ENCODE measurements around the gene PRR36.

DNA sequence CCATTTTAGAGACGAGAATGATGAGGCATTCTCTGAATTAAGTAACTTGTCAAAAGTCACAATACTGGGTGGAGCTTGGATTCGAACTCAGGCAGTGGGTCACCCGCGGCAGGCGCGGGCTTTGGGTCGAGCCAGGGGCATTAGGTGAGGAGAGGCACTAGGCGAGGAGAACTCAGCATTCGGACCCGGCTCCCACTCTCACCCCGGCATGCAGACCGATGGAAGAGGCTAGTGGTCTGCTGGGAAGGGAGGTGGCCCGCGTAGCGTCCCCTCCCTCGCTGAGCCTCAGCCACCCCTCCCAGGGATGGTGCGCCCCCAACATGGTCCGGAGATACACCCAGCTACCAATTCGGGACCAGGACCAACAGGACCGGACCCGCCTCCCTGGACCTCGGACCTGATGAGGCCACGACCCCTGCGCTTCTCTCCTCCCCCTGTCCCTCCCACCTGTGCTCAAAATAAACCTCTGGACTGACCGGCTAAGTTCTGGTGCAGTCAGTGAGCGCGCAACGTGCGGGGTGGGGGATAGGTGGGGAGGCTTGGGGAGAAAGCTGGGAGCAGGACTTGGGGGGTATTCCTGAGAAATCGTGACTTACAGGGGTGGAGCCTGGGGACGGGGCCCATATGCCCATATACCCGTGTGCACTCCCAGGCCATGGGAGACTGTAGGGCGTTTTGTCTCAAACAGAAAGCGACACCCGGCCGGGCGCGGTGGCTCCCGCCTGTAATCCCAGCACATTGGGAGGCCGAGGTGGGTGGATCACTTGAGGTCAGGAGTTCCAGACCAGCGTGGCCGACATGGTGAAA is 44.6 kb upstream of the PRR36 start:
- TF ChIP-seq, protein P1, sequence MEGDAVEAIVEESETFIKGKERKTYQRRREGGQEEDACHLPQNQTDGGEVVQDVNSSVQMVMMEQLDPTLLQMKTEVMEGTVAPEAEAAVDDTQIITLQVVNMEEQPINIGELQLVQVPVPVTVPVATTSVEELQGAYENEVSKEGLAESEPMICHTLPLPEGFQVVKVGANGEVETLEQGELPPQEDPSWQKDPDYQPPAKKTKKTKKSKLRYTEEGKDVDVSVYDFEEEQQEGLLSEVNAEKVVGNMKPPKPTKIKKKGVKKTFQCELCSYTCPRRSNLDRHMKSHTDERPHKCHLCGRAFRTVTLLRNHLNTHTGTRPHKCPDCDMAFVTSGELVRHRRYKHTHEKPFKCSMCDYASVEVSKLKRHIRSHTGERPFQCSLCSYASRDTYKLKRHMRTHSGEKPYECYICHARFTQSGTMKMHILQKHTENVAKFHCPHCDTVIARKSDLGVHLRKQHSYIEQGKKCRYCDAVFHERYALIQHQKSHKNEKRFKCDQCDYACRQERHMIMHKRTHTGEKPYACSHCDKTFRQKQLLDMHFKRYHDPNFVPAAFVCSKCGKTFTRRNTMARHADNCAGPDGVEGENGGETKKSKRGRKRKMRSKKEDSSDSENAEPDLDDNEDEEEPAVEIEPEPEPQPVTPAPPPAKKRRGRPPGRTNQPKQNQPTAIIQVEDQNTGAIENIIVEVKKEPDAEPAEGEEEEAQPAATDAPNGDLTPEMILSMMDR (IDR thresholded peaks at IDR 0.05), result no peak
- no peak for TF ChIP-seq POLR2AphosphoS5 (IDR thresholded peaks at IDR 0.05)
